ENCODE results near the gene MEG3. TPM values are rescaled to one million over a fixed set of nuclear protein-coding genes. Genes with fewer than 3 reads are reported as not detected.
"Not testable (repeated sequence)": the region's sequence is repeated elsewhere in the genome, so short reads cannot be mapped to it uniquely, and the experiment has no call there.

MEG3 gene
- total RNA-seq, 2 experiments from 2014 or later = not detected

- H3K4me3 Mint-ChIP-seq = no peak overlapping the region
- intact Hi-C loops (cut with micrococcal nuclease) = no loop called here
- H3K27ac Mint-ChIP-seq = no peak overlapping the region
- H3K9me3 Mint-ChIP-seq = no peaks in the 10 kb centered on the region
- H3K36me3 Mint-ChIP-seq (ENCODE audit: low read depth) = no peaks in the 10 kb centered on the region
- H3K4me1 Mint-ChIP-seq (ENCODE audit: low read depth) = no peaks in the 10 kb centered on the region
- DNase-seq = no peak
- peaks cover 7% of the 10 kb centered on the region for H3K27me3 Mint-ChIP-seq (ENCODE audit: low read depth)
- CTCF ChIA-PET = no interaction called here
Measured at GRCh38 chr14:100791348-100791735, 34.6 kb upstream of the MEG3 start.

DNA sequence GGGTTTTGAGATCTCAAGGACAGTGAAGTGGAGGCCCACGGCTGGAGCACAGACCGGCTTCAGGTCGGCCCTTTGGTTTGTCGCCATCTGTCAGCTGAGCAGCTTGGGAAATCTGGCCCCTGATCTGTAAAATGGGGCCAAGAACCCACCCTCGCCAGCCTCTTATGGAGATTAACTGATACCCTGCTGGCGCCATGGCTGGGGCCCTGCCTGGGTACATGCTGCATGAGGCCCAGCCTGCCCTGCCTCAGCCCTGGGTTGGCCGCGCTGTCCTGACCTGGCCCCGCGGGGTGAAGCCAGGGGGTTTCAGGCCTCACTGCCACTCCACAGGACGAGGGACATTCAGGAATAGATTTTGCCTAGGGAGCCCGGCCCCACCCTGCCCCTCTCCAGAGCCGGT, 33.9 kb upstream of the MEG3 start:
- Mint-ChIP-seq H3K36me3 (ENCODE audit: low read depth) (no peaks in the 10 kb centered on the region), H3K4me3 (no peak overlapping the region), H3K9me3 (no peaks in the 10 kb centered on the region), H3K4me1 (ENCODE audit: low read depth) (peaks cover 1% of the 10 kb centered on the region), H3K27ac (no peak overlapping the region), H3K27me3 (ENCODE audit: low read depth) (peaks cover 7% of the 10 kb centered on the region)
- intact Hi-C loops (cut with micrococcal nuclease) = no loop called here
- no peak for DNase-seq
- CTCF ChIA-PET = no interaction called here

DNA sequence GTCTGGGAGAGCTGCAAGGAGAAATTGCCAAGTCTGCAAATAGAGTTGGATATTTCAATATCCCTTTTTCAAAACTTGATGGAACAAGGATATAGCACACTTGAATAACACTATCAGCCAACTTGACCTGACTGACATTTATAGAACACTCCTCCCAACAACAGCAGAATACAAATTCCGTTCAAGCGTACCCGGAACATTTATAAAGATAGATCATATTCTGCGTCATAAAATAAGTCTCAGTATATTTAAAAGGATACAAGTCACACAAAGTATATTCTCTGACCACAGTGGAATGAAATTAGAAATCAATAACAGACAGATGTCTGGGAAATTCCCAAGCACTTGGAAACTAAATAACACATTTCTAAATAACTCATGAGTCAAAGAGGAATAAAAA, 29.0 kb upstream of the MEG3 start:
- no peaks in the 10 kb centered on the region for H3K36me3 Mint-ChIP-seq (ENCODE audit: low read depth)
- no peak overlapping the region for H3K27ac Mint-ChIP-seq
- intact Hi-C loops (cut with micrococcal nuclease) = no loop called here
- H3K9me3 Mint-ChIP-seq = no peaks in the 10 kb centered on the region
- H3K27me3 Mint-ChIP-seq (ENCODE audit: low read depth) = peaks cover 4% of the 10 kb centered on the region
- H3K4me1 Mint-ChIP-seq (ENCODE audit: low read depth) = peaks cover 2% of the 10 kb centered on the region
- no peak overlapping the region for H3K4me3 Mint-ChIP-seq
- CTCF ChIA-PET = no interaction called here
- no peak for DNase-seq

- no peaks in the 10 kb centered on the region for H3K9me3 Mint-ChIP-seq
- peaks cover 2% of the 10 kb centered on the region for H3K4me1 Mint-ChIP-seq (ENCODE audit: low read depth)
- CTCF ChIA-PET = no interaction called here
- no peak overlapping the region for H3K27ac Mint-ChIP-seq
- intact Hi-C loops (cut with micrococcal nuclease) = no loop called here
- H3K27me3 Mint-ChIP-seq (ENCODE audit: low read depth) = peaks cover 2% of the 10 kb centered on the region
- DNase-seq = no peak
- no peak overlapping the region for H3K4me3 Mint-ChIP-seq
- no peaks in the 10 kb centered on the region for H3K36me3 Mint-ChIP-seq (ENCODE audit: low read depth)
Measured at GRCh38 chr14:100800041-100800440, 25.9 kb upstream of the MEG3 start.

- CTCF ChIA-PET = interaction anchor here (0.6 kb wide), 2 partner anchors 40 to 164 kb away, joined by 3 read pairs; no protein-coding TSS in a partner anchor
- DNase-seq; H3K36me3 Mint-ChIP-seq (ENCODE audit: low read depth); H3K9me3 Mint-ChIP-seq; H3K4me1 Mint-ChIP-seq (ENCODE audit: low read depth); H3K27ac Mint-ChIP-seq; H3K4me3 Mint-ChIP-seq; intact Hi-C loops (cut with micrococcal nuclease); H3K27me3 Mint-ChIP-seq (ENCODE audit: low read depth): not testable (repeated sequence)
Measured at GRCh38 chr14:100801433-100801832, 24.5 kb upstream of the MEG3 start.

DNA sequence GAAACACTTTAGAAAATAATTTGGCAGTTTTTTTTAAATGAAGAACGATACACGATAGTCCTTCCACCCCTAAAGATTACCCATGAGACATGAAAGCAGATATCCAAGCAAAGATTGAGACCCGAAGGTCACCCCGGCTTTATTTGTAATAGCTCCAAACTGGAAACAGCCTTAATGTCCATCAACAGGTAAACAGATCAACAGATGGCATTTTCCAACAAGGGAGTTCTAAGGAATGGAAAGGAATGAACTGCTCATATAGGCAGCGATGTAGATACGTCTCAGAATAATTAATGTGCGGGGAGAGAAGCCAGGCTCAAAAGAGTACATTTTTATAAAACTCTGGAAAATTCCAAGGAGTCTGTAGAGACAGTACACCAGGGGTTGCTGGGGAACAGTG, 23.7 kb upstream of the MEG3 start:
- H3K4me1 Mint-ChIP-seq (ENCODE audit: low read depth) = no peaks in the 10 kb centered on the region
- H3K36me3 Mint-ChIP-seq (ENCODE audit: low read depth) = no peaks in the 10 kb centered on the region
- H3K27me3 Mint-ChIP-seq (ENCODE audit: low read depth) = peaks cover 2% of the 10 kb centered on the region
- intact Hi-C loops (cut with micrococcal nuclease) = no loop called here
- H3K9me3 Mint-ChIP-seq = no peaks in the 10 kb centered on the region
- CTCF ChIA-PET = no interaction called here
- H3K27ac Mint-ChIP-seq = no peak overlapping the region
- H3K4me3 Mint-ChIP-seq = no peak overlapping the region
- DNase-seq = no peak

DNA sequence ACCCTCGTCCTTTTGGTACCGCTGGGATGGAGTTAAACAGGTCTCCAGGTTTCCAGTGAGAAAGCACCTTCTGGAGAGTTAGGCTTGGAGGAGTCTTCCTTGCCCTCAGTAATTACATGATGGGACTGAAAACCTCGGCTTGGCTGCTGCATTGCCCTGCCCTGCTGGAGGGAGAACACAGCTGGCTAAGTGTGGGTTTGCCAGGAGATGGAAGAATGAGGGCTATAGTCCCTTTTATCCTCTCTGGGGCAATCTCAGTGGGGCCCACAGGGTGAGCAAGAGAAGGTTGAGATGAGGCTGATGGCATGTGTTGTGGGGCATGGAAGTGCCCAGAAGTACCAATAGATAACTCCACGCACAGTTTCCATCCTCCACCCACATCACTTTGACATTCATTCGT, 23.2 kb upstream of the MEG3 start:
- no peak for DNase-seq
- H3K27me3 Mint-ChIP-seq (ENCODE audit: low read depth) = peaks cover 2% of the 10 kb centered on the region
- no peak overlapping the region for H3K27ac Mint-ChIP-seq
- H3K4me1 Mint-ChIP-seq (ENCODE audit: low read depth) = no peaks in the 10 kb centered on the region
- H3K9me3 Mint-ChIP-seq = peaks cover 3% of the 10 kb centered on the region
- CTCF ChIA-PET = no interaction called here
- no peaks in the 10 kb centered on the region for H3K36me3 Mint-ChIP-seq (ENCODE audit: low read depth)
- H3K4me3 Mint-ChIP-seq = no peak overlapping the region
- intact Hi-C loops (cut with micrococcal nuclease) = no loop called here

DNA sequence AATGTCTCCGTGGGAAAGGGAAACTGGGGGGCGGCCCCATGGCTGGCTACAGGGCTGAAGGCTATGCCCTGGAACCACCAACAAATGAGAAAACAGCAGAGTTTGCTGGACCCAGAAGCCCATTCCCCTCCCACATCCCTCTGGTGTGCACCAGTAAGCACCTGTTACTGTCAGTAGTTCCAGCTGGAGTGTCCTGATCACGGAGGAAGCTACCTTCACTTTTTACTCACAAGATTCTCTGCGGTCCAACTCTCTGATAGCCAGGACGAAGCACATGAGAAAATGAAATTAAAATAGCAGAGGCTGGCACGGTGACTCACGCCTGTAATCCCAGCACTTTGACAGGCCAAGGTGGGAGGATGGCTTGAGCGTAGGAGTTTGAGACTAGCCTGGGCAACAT, 22.7 kb upstream of the MEG3 start:
- CTCF ChIA-PET = no interaction called here
- Mint-ChIP-seq H3K4me3 (no peak overlapping the region), H3K4me1 (ENCODE audit: low read depth) (no peaks in the 10 kb centered on the region), H3K36me3 (ENCODE audit: low read depth) (no peaks in the 10 kb centered on the region), H3K9me3 (peaks cover 3% of the 10 kb centered on the region), H3K27ac (no peak overlapping the region), H3K27me3 (ENCODE audit: low read depth) (peaks cover 2% of the 10 kb centered on the region)
- intact Hi-C loops (cut with micrococcal nuclease) = no loop called here
- DNase-seq = no peak

- intact Hi-C loops (cut with micrococcal nuclease) = no loop called here
- Mint-ChIP-seq H3K4me1 (ENCODE audit: low read depth) (no peaks in the 10 kb centered on the region), H3K4me3 (no peak overlapping the region), H3K27me3 (ENCODE audit: low read depth) (peaks cover 2% of the 10 kb centered on the region), H3K9me3 (peaks cover 7% of the 10 kb centered on the region), H3K36me3 (ENCODE audit: low read depth) (no peaks in the 10 kb centered on the region), H3K27ac (no peak overlapping the region)
- DNase-seq = no peak
- CTCF ChIA-PET = no interaction called here
Measured at GRCh38 chr14:100803676-100804075, 22.2 kb upstream of the MEG3 start.

DNA sequence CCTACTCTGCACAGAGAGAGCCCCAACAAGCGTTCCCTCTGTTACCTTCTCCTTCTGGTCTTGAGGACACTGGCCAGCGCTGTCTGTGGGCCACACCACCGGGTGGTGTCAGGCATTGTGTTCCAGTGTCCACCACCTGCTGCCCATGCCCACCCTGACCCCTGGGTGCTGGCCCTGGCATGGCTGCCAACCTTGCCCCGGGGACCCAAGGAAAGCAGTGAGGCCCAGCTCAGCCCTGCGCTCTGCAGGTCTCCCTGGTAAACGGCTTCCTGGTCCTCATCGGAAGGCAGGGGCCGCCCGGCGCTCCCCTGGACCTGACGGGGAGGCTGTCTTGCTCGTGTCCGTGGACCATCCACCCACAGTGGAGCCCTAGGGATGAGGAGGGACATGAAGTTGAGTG, 21.8 kb upstream of the MEG3 start:
- H3K27me3 Mint-ChIP-seq (ENCODE audit: low read depth) = peaks cover 3% of the 10 kb centered on the region
- peaks cover 10% of the 10 kb centered on the region for H3K9me3 Mint-ChIP-seq
- no peak for DNase-seq
- intact Hi-C loops (cut with micrococcal nuclease) = no loop called here
- no peak overlapping the region for H3K27ac Mint-ChIP-seq
- CTCF ChIA-PET = no interaction called here
- H3K4me1 Mint-ChIP-seq (ENCODE audit: low read depth) = no peaks in the 10 kb centered on the region
- no peak overlapping the region for H3K4me3 Mint-ChIP-seq
- H3K36me3 Mint-ChIP-seq (ENCODE audit: low read depth) = no peaks in the 10 kb centered on the region

DNA sequence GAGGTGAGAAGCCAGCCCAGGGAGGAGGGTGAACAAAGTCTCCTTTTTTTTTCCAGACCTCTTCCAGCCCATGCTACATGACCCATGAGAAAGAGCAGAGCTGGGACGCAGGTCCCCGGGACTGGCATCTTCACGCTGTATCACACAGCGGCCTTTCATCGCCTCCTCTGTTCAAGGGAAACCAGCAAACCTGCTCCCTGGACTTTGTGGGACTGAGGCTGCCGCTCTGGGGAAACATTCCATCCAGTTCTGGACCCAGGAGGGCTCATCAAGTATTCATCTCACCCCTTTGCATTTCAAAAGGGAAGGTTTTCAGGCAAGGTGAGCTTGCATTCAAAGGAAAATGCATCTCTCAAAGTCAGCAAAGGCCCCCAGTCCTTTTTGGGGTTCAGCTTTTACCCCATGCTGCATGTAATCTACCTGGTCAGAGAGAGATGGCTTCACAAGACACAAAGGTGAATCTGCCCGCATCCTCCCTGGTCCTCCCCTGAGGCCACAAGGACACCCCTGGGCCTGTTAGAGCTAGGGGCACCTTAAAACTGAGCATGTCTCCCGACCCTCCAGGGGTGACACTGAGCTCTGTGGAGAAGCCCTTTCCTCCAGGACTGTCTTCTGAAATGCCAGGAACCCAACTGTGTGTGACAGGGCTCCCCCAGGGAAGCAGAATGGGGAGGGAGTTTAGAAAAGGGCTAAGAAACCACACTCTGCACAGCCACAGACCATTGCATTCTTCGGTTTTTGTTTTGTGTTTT, 21.2 kb upstream of the MEG3 start:
- peaks cover 6% of the 10 kb centered on the region for H3K27me3 Mint-ChIP-seq (ENCODE audit: low read depth)
- no peak for DNase-seq
- H3K4me1 Mint-ChIP-seq (ENCODE audit: low read depth) = no peaks in the 10 kb centered on the region
- intact Hi-C loops (cut with micrococcal nuclease) = no loop called here
- CTCF ChIA-PET = no interaction called here
- peaks cover 15% of the 10 kb centered on the region for H3K9me3 Mint-ChIP-seq
- H3K36me3 Mint-ChIP-seq (ENCODE audit: low read depth) = no peaks in the 10 kb centered on the region
- no peak overlapping the region for H3K27ac Mint-ChIP-seq
- no peak overlapping the region for H3K4me3 Mint-ChIP-seq

DNA sequence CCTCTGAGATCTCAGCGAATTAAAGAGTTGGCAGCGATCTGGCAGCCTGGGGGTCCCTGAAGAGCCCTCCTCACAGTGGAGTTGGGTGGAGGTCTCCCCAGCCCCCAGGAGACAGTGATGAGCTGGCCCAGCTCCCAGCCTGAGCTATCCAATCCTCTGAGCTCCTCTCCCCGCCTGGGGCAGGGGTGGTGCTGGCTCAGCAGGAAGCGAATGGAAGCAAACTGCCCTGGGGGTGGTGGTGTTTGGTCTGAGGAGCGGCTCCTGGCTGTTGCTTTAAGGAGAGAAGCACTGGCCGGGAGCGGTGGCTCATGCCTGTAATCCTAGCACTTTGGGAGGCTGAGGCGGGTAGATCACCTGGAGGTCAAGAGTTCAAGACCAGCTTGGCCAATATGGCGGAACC, 19.5 kb upstream of the MEG3 start:
- Mint-ChIP-seq H3K4me3 (no peak overlapping the region), H3K4me1 (ENCODE audit: low read depth) (no peaks in the 10 kb centered on the region), H3K27ac (no peak overlapping the region), H3K27me3 (ENCODE audit: low read depth) (peaks cover 6% of the 10 kb centered on the region), H3K36me3 (ENCODE audit: low read depth) (no peaks in the 10 kb centered on the region), H3K9me3 (peaks cover 16% of the 10 kb centered on the region)
- intact Hi-C loops (cut with micrococcal nuclease) = no loop called here
- CTCF ChIA-PET = no interaction called here
- no peak for DNase-seq

DNA sequence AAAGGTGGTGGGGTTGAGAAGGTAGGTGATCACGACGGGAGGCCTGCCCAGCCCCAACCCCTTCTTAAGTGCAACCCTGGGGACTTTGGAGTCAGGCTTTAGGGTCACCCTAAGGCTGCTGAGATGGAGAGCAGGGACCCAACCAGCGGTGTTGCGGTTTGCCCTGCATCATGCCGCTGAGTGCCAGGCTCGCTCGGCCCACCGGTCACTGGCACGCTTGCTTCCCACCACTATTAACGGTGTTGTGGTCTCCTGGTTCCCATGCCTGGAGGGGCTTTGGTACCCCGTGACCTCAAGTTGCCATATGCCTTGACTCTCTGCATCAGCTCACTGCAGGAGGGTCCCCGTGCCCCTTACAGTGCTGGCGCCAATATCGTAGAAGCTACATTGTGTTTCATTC, 18.4 kb upstream of the MEG3 start:
- H3K27ac Mint-ChIP-seq = no peak overlapping the region
- intact Hi-C loops (cut with micrococcal nuclease) = no loop called here
- H3K27me3 Mint-ChIP-seq (ENCODE audit: low read depth) = peaks cover 9% of the 10 kb centered on the region
- no peaks in the 10 kb centered on the region for H3K4me1 Mint-ChIP-seq (ENCODE audit: low read depth)
- DNase-seq = no peak
- H3K9me3 Mint-ChIP-seq = peaks cover 16% of the 10 kb centered on the region
- no peaks in the 10 kb centered on the region for H3K36me3 Mint-ChIP-seq (ENCODE audit: low read depth)
- H3K4me3 Mint-ChIP-seq = no peak overlapping the region
- CTCF ChIA-PET = no interaction called here

Data from activated naive CD4-positive, alpha-beta T cell treated with anti-CD3 and anti-CD28 coated beads for 36 hours (primary cell).